Measurements from ENCODE around the gene B3GNT8.
"Not testable (repeated sequence)": the region's sequence is repeated elsewhere in the genome, so short reads cannot be mapped to it uniquely, and the experiment has no call there.

B3GNT8 gene

GRCh38 chr19:41426952-41427646 is at the start of gene B3GNT8:
B3GNT8 (minus strand) TSS chr19:41427374; CDS start chr19:41426778, 596 bp downstream.
- CTCF ChIA-PET = interaction anchor here (1.7 kb wide), 1 partner anchor 22 kb away, joined by 5 read pairs; no protein-coding TSS in a partner anchor
- H3K27me3 Mint-ChIP-seq = no peaks in the 10 kb centered on the region
- H3K9me3 Mint-ChIP-seq = no peaks in the 10 kb centered on the region
- H3K4me3 Mint-ChIP-seq = peak within 1 kb of the TSS; percentile 81
- peak; percentile 66 for DNase-seq
- H3K27ac Mint-ChIP-seq = peak within 1 kb of the TSS; percentile 78
- peaks cover 13% of the 10 kb centered on the region for H3K36me3 Mint-ChIP-seq
- peaks cover 30% of the 10 kb centered on the region for H3K4me1 Mint-ChIP-seq

DNA sequence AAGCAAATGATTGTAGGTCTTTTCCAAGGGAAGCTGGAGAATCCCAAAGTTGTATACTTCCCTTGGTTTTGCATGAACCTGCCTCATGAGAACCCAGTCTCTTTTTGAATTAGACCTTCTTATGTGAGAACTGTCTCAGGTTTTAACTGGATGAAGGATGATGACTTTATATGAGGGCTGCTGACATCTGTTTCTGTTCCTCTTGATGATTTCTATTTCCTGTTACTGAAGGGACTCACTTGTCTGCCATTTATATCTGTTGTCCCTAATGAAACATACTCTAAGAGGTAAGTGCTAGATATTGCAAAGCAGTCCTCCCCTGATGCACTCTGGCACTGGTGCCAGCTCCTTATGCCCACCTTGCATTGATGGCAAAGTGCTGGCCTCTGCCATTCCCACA is 49.4 kb upstream of the B3GNT8 start:
- H3K4me3 Mint-ChIP-seq = no peak overlapping the region
- no peaks in the 10 kb centered on the region for H3K36me3 Mint-ChIP-seq
- no peak overlapping the region for H3K27ac Mint-ChIP-seq
- H3K9me3 Mint-ChIP-seq = no peaks in the 10 kb centered on the region
- CTCF ChIA-PET = interaction anchor here (1.3 kb wide), 1 partner anchor 28 kb away, joined by 3 read pairs; no protein-coding TSS in a partner anchor
- no peak for DNase-seq
- H3K4me1 Mint-ChIP-seq = no peaks in the 10 kb centered on the region
- peaks cover 53% of the 10 kb centered on the region for H3K27me3 Mint-ChIP-seq

- H3K27me3 Mint-ChIP-seq = peaks cover 15% of the 10 kb centered on the region
Measured at GRCh38 chr19:41463257-41464256, 36.4 kb upstream of the B3GNT8 start.

DNA sequence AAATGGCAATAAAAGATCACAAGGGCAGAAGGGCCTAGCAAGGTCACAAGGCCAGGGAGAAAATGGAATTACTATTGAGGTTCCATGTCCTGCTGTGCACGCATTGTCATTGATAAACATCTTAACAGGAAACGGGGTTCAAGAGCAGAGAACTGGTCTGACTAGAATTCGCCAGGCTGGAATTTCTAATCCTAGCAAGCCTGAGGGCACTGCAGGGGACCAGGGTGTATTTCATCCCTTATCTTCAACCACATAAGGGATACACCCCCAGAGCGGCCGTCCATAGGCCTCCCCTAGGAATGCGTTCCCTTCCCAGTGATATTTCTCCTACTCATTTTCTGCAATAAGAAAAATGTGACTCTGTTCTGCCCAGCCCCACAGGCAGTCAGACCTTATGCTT is 35.3 kb upstream of the B3GNT8 start:
- CTCF ChIA-PET = no interaction called here
- peaks cover 12% of the 10 kb centered on the region for H3K27me3 Mint-ChIP-seq
- H3K4me3 Mint-ChIP-seq = no peak overlapping the region
- no peaks in the 10 kb centered on the region for H3K36me3 Mint-ChIP-seq
- no peaks in the 10 kb centered on the region for H3K9me3 Mint-ChIP-seq
- no peak for DNase-seq
- no peak overlapping the region for H3K27ac Mint-ChIP-seq
- H3K4me1 Mint-ChIP-seq = peaks cover 24% of the 10 kb centered on the region

More at GRCh38 chr19:41463257-41464256, 36.4 kb upstream of the B3GNT8 start:
- H3K4me3 Mint-ChIP-seq = peak overlapping the region; percentile 11
- H3K36me3 Mint-ChIP-seq, DNase-seq, CTCF ChIA-PET, H3K9me3 Mint-ChIP-seq: not testable (repeated sequence)
- peaks cover 15% of the 10 kb centered on the region for H3K4me1 Mint-ChIP-seq
- peak overlapping the region; percentile 46 for H3K27ac Mint-ChIP-seq

GRCh38 chr19:41457241-41457640 is 30.1 kb upstream of the B3GNT8 start:
- CTCF ChIA-PET = interaction anchor here (0.6 to 3.0 kb wide), 7 partner anchors 9 to 252 kb away, joined by 3 to 15 read pairs (median 7); no protein-coding TSS in a partner anchor
- Mint-ChIP-seq H3K4me3 (peak overlapping the region; percentile 8), H3K27me3 (peaks cover 8% of the 10 kb centered on the region), H3K36me3 (no peaks in the 10 kb centered on the region), H3K27ac (peak overlapping the region; percentile 56), H3K4me1 (peaks cover 41% of the 10 kb centered on the region), H3K9me3 (no peaks in the 10 kb centered on the region)
- peak; percentile 40 for DNase-seq

GRCh38 chr19:41456342-41456918 is 29.3 kb upstream of the B3GNT8 start:
- no peaks in the 10 kb centered on the region for H3K36me3 Mint-ChIP-seq
- H3K27ac Mint-ChIP-seq = peak overlapping the region; percentile 49
- no peaks in the 10 kb centered on the region for H3K9me3 Mint-ChIP-seq
- peaks cover 41% of the 10 kb centered on the region for H3K4me1 Mint-ChIP-seq
- CTCF ChIA-PET = interaction anchor here (0.6 to 3.0 kb wide), 6 partner anchors 9 to 252 kb away, joined by 3 to 15 read pairs (median 6); no protein-coding TSS in a partner anchor
- DNase-seq = no peak
- H3K4me3 Mint-ChIP-seq = no peak overlapping the region
- H3K27me3 Mint-ChIP-seq = peaks cover 6% of the 10 kb centered on the region

GRCh38 chr19:41455936-41456335 is 28.8 kb upstream of the B3GNT8 start:
- Mint-ChIP-seq H3K36me3 (no peaks in the 10 kb centered on the region), H3K4me3 (no peak overlapping the region), H3K9me3 (no peaks in the 10 kb centered on the region), H3K4me1 (peaks cover 41% of the 10 kb centered on the region), H3K27ac (no peak overlapping the region), H3K27me3 (peaks cover 4% of the 10 kb centered on the region)
- DNase-seq = no peak
- CTCF ChIA-PET = interaction anchor here (1.0 to 3.0 kb wide), 3 partner anchors 8 to 114 kb away, joined by 3 to 15 read pairs (median 9); no protein-coding TSS in a partner anchor

GRCh38 chr19:41452584-41453275 is 25.6 kb upstream of the B3GNT8 start:
- H3K27me3 Mint-ChIP-seq = peaks cover 18% of the 10 kb centered on the region
- CTCF ChIA-PET = interaction anchor here (1.0 kb wide), 1 partner anchor 145 kb away, joined by 3 read pairs; no protein-coding TSS in a partner anchor
- H3K4me1 Mint-ChIP-seq = peaks cover 46% of the 10 kb centered on the region
- no peak for DNase-seq
- no peaks in the 10 kb centered on the region for H3K9me3 Mint-ChIP-seq
- no peak overlapping the region for H3K4me3 Mint-ChIP-seq
- H3K27ac Mint-ChIP-seq = no peak overlapping the region
- no peaks in the 10 kb centered on the region for H3K36me3 Mint-ChIP-seq

DNA sequence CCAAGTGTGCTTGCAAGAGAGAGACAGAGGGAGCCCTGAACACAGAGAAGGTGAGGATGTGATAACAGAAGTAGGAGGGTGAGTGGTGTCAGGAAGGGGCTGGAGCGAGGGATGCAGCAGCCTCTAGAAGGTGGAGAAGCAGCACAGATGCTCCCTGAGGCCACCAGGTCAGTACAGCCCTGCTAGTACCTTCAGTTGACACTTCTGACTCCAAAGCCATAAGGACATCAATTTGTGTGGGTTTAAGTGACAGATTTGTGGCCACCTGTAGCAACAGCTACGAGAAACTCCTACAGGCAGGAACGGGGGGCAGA is 22.6 kb upstream of the B3GNT8 start:
- H3K27me3 Mint-ChIP-seq = peaks cover 39% of the 10 kb centered on the region
- DNase-seq = no peak
- H3K4me3 Mint-ChIP-seq = no peak overlapping the region
- H3K9me3 Mint-ChIP-seq = no peaks in the 10 kb centered on the region
- peaks cover 32% of the 10 kb centered on the region for H3K4me1 Mint-ChIP-seq
- H3K36me3 Mint-ChIP-seq = no peaks in the 10 kb centered on the region
- CTCF ChIA-PET = interaction anchor here (0.7 to 7.3 kb wide), 17 partner anchors 9 to 147 kb away, joined by 3 to 107 read pairs (median 5); partner anchors contain the start of genes CEACAM21 and DMAC2
- no peak overlapping the region for H3K27ac Mint-ChIP-seq

- CTCF ChIA-PET = interaction anchor here (0.7 to 7.3 kb wide), 26 partner anchors 7 to 245 kb away, joined by 3 to 107 read pairs (median 5); partner anchors contain the start of genes B3GNT8, CEACAM21 and DMAC2
- no peak overlapping the region for H3K27ac Mint-ChIP-seq
- H3K9me3 Mint-ChIP-seq = no peaks in the 10 kb centered on the region
- H3K36me3 Mint-ChIP-seq = no peaks in the 10 kb centered on the region
- DNase-seq = peak; percentile 80
- peaks cover 30% of the 10 kb centered on the region for H3K4me1 Mint-ChIP-seq
- H3K4me3 Mint-ChIP-seq = peak overlapping the region; percentile 59
- H3K27me3 Mint-ChIP-seq = peaks cover 40% of the 10 kb centered on the region
Measured at GRCh38 chr19:41449079-41449864, 22.1 kb upstream of the B3GNT8 start.

- Mint-ChIP-seq H3K27ac (no peak overlapping the region), H3K27me3 (peaks cover 53% of the 10 kb centered on the region), H3K4me1 (peaks cover 32% of the 10 kb centered on the region), H3K4me3 (peak overlapping the region; percentile 27), H3K36me3 (no peaks in the 10 kb centered on the region), H3K9me3 (no peaks in the 10 kb centered on the region)
- CTCF ChIA-PET = interaction anchor here (0.6 to 7.3 kb wide), 14 partner anchors 8 to 750 kb away, joined by 3 to 107 read pairs (median 9); partner anchors contain the start of gene DMAC2
- DNase-seq = no peak
Measured at GRCh38 chr19:41447732-41448332, 20.7 kb upstream of the B3GNT8 start.

GRCh38 chr19:41445575-41445974 is 18.4 kb upstream of the B3GNT8 start:
- Mint-ChIP-seq H3K4me1 (peaks cover 42% of the 10 kb centered on the region), H3K4me3 (no peak overlapping the region), H3K36me3 (no peaks in the 10 kb centered on the region), H3K9me3 (no peaks in the 10 kb centered on the region), H3K27me3 (peaks cover 53% of the 10 kb centered on the region), H3K27ac (no peak overlapping the region)
- DNase-seq = no peak
- CTCF ChIA-PET = interaction anchor here (6.9 to 7.3 kb wide), 2 partner anchors 92 to 124 kb away, joined by 80 to 107 read pairs; no protein-coding TSS in a partner anchor

Measured in activated naive CD4-positive, alpha-beta T cell treated with anti-CD3 and anti-CD28 coated beads, Interleukin-2, amount 10 ng/mL, durations not matched to agents 7 days and 5 days (primary cell).